ENCODE data around the gene BICDL1.

- TF ChIP-seq POLR2A (IDR thresholded peaks at IDR 0.05; ENCODE audit: low read depth, low read length), result no peak
- TF ChIP-seq POLR2AphosphoS5 (IDR thresholded peaks at IDR 0.05; ENCODE audit: low read depth, low read length), result no peak
Measured at GRCh38 chr12:120117961-120118320, 128.9 kb downstream of the BICDL1 start.
